Activated naive CD8-positive, alpha-beta T cell treated with anti-CD3 and anti-CD28 coated beads, Interleukin-2, amount 50 U/mL, for 16 hours (primary cell): Measurements from ENCODE around the gene KEAP1.
A peak's percentile ranks its signal among the peaks of the same experiment; 100 is the strongest.

Experiments used
- DNase-seq: peaks from one replicate; pipeline ENCODE4 v3.0.0-alpha.2; 2020; ENCODE audit warnings: low read depth, low spot score

The KEAP1 gene

GRCh38 chr19:10523135-10523636 is 20.0 kb upstream of the KEAP1 start:
- DNase-seq = no peak

DNA sequence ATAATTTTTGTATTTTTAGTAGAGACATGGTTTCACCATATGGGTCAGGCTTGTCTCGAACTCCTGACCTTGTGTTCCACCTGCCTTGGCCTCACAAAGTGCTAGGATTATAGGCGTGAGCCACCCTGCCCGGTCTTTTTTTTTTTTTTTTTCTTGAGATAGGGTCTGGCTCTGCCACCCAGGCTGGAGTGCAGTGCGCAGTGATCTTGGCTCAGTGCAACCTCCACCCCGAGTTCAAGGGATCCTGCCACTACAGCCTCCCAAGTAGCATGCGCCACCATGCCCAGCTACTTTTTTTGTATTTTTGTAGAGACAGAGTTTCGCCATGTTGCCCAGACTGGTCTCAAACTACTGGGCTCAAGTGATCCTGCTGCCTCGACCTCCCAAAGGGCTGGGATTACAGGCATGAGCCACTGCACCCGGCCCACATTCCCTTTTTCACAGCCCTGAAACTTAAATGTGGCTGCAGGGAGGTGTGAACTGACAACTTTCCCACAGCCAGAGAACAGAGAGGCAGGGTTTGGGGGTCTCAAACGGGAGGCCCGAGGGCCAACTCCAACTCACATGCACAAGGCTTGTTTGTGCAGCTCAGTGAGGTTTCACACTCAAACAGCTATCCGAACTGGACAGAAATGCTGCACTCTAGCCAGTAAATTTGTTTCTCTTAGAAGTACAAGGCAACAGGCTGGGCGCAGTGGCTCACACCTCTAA is 18.5 kb upstream of the KEAP1 start:
- no peak for DNase-seq

DNA sequence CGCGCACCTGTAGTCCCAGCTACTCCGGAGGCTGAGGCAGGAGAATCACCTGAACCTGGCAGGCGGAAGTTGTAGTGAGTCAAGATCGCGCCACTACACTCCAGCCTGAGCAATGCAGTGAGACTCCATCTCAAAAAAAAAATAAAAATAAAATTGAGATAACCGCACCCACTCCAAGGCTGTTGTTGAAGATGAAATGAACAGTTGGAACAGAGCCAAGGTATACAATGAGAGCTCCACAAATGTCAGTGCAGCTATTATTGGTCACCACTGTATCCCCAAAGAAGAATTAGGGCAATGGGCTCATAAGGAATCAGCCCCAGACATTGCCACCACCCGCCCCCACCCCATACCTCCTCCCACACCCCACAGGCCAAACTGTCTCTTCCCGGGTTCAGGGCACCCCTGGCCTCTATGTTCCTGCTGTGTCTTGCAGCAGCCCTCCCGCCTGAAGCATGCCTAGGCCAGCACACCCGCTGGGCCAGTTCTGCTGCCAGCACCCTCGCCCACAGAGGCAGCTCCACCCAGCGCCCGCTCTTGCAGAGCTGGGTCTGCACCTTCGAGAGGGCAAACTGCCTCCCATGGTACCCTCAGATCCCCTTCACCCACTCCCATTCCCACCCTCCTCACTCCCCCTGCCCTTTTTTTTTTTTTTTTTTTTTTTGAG is 17.6 kb upstream of the KEAP1 start:
- DNase-seq = no peak

- DNase-seq = no peak
These were observed 16.3 kb upstream of the KEAP1 start for GRCh38 chr19:10519421-10519820.

DNA sequence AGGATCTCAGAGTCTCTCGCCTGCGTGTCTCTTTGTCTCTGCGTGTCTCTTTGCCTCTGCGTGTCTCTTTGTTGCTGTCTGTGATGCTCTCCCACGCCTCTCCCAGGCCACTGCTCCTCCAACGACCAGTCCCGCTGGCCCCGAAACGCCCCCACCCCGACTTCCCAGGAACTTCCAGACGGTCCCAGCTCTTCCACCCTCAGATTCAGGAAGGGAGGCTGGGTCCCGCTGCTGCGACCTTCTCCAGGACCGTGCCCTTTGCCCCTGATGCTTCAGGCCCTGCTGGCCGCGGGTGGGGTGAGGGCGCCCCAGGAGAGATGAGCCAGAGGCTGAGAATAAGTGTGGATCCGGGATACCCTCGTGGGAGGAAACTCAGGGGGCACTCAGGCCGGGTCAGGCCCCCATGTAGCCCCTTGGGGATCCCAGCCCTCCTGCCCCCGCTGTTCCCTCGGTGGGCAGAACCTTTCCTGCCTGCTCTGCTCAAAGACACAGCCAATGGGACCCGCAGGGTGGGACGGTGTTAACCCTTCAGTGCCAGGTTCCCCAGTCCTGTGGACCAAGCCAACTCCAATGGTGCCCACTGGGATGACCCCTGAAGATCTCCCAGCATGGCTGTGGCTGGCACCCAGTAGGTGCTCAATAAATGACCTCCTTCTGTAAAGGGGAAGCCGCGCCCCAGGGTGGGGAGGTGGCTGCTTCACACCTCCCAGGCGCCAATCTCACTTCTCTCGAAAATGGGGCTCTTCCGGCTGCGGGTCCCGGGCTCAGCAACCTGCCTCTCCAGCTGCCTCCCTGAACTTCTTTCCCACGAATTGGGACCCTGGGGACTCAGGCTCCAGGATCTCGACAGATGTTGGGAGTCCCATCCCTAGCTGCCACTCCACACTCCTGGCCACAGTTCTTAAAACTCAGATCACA is 15.5 kb upstream of the KEAP1 start:
- DNase-seq = no peak

DNA sequence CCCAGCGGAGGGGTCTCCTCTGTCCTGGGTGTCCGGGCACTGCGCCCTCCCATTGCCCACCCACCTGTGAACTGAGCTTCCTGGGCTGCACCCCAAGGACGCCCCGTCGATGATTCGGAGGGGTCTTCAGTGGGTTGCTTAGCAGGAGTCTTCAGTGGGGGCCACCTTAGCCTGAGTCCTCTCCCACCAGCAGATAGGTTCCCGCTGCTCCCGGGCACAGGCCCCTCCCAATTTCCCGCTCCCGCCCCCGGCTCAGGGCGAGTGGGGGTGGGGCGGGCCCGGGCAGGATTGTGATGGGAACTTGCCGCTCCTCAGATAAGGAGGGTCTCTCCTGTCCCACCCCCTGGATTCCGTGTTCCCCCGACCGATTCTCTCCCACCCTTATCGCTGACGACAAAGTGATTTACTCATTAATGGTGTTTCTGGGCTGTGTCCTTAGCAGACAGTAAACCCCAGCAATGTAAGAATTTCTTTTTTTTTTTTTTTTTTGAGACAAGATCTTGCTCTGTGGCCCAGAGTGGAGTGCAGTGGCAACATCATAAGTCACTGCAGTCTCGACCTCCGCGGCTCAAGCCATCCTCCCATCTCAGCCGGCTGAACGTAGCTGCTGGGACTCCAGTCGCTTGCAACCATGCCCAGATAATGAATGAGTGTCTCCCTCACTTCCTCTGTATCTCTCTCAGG is 14.7 kb upstream of the KEAP1 start:
- DNase-seq = no peak

- DNase-seq = no peak
These were observed 14.2 kb upstream of the KEAP1 start, which contains the start of gene S1PR5 for GRCh38 chr19:10517361-10517759. TSS of gene S1PR5 (minus strand) at chr19:10517447. CDS start at chr19:10515011, 2,436 bp downstream.

- DNase-seq = no peak
These were observed 13.6 kb upstream of the KEAP1 start for GRCh38 chr19:10516671-10517286.

DNA sequence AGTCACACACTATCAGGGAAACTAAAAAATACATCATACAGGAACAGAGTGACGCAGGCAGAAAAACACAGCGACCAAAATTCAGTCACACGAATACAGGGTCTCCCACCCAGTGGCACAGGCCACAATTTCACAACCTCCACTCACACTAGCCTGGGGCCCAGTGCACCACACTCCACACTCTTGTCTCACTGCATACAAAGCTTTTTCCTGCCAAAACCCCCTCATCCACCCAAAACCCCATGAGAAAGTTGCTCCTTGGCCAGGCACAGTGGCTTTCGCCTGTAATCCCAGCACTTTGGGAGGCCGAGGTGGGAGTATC is 12.9 kb upstream of the KEAP1 start:
- DNase-seq = no peak

DNA sequence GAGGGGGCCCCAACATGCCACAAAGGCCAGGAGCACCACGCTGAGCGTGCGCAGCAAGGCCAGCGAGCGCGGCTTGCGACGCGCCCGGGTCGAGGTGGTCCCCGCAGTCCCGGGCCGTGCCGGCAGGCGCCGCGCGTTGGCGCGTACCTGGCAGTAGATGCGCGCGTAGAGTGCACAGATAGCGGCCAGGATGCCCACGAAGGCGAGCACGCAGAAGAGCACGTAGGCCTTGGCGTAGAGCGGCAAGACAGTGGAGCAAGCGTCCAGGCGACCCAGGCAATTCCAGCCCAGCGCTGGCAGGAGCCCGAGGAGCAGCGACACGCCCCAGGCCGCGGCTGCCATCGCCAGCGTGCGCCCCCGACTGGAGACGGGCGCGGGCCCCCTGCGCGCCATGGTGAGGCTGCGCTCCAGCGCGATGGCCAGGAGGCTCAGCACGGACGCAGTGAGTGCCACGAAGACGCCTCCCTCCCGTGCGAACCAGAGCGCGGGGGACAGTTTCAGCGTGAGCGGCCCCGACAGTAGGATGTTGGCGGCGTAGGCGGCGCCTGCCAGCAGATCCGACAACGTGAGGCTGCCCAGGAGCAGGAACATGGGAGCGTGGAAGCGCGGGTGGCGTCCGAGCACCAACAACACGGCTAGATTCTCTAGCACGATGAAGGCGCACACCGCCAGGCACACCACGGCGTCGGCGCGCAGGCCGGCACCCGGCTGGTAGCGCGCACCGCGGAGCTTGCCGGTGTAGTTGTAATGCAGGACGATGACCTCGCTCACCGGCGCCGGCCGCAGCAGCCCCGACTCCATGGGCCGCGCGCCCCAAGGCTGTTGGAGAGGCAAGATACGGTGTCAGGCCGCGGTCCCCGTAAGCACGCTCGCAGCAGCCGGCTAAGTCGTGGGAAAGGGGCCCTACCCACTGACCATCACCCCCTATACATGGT is 11.3 kb upstream of the KEAP1 start:
- peak; percentile 21 for DNase-seq

DNA sequence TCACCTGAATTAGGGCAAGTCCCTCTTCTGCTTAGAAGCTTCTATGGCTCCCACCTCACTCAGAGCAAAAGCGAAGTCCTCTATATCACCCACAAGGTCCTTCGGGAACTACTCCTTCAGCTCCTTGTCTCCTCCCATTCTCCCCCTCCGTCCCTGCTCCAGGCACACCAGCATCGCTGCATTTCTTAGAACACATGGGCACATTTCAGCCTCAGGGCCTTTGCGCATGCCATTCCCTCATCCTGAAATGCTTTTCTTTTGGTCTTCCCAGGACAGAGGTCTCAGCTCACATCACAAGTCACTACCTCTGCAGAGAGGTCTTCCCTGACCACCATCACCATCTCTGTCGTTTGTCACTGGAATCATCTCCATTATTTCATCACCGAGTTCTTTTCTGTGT is 10.1 kb upstream of the KEAP1 start:
- DNase-seq = no peak

DNA sequence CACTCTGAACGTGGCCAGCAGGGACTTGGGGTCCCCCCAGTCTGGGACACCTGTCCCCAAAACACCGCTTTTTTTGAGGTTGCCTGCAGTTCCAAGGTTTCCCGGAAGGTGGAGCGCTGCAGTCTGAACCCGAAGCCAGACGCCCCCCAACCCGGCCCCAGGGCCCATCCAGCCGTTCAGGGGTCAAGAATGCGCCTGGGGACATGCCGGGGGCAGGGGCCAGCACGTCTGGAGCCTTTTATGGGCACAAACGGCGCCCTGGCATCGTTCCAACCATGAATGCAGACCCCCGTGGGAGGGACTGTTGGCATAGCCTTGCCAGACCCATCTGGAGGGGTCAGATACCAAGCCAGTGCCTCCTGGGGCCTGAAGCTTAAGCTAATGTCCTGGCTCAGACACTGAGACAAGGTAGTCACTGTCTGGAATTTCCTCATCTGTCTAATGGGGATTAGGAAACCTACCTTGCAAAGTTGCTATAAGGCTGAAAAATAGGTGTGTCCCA is 7.2 kb upstream of the KEAP1 start:
- peak; percentile 29 for DNase-seq

- DNase-seq = no peak
These were observed 5.6 kb upstream of the KEAP1 start for GRCh38 chr19:10508707-10509106.

DNA sequence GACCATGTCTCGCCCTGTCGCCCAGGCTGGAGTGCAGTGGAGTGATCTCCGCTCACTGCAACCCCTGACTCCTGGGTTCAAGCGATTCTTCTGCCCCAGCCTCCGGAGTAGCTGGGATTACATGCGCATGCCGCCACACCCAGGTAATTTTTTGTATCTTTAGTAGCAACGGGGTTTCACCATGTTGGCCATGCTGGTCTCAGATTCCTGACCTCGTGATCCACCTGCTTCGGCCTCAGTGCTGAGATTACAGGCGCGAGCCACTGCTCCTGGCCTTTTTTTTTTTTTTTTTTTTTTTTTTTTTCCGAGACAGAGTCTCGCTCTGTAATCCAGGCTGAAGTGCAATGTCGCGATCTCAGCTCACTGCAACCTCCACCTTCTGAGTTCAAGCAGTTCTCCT is 4.9 kb upstream of the KEAP1 start:
- DNase-seq = no peak

DNA sequence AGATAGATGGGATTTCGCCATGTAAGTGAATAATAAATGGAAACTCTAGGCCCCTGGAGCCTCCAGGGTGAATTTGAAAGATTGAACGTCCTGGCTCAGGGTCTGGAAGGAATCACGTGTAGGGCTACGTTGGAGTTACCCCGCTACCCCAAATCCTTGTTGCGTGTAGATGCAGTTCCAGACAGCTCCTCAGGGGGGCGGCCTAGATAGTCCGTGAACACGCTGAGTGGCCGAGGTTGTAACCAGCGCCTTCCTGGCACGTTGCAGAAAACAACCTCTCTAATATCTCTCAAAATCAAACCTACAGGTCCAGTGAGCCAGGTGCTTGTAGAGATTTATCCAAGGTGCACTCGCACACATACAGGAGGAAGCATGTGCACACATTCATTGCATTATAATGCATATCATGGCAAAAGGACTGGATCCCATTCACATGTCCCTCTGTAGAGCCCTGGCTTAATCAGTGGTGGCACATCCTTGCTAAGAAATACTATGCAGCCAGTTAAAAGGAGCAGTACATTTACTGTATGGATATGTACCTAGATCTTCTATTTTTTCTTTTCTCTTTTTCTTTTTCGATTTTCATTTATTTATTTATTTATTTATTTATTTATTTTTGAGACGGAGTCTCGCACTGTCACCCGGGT is 2.5 kb upstream of the KEAP1 start:
- peak; percentile 73 for DNase-seq

DNA sequence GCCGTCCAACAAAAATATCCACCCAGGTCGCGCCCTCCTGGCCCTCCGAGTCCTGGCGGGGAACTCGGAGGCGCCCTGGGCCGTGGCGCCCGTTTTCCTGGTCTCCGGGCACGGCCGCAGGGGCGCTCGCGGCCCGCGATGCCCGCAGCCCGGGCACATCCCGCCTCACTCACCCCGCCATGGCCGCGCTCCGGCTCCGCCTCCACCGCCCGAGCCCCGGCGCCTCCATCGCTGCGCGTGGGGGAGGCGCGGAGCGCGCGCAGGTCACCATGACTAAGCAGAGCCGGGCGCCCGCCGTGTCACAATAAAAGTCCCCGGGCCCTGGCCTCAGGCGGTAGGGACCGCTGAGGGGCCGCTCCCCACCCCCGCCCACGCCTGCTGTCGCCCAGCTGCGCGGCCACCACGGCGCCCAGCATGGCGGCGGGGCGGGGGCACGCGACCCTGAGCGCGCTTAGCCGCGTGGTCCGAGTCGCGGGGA is 593 bp downstream of the KEAP1 start:
- DNase-seq = peak; percentile 79

- no peak for DNase-seq
These were observed 1.1 kb downstream of the KEAP1 start for GRCh38 chr19:10501971-10502523.

DNA sequence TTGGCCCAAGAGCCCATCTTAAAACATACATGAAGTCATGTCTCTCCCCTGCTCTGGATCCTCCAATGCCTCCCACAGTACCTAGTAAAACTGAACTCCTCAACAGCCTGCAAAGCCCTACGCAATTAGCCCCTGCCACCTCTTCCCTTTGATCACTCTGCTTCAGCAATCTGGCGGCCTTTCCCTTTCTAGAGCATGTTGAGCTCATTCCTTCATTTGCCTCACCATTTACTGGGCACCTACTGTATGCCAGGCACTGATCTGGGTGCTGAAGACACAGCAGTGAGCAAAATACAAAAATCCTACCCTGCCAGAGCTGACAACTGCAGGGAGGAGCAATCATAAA is 2.9 kb downstream of the KEAP1 start:
- no peak for DNase-seq
